ENCODE measurements around the gene ADAM20.

The ADAM20 gene

GRCh38 chr14:70555890-70556289, 21.1 kb upstream of the ADAM20 start:
- TF ChIP-seq CTCF (conservative IDR thresholded peaks at IDR 0.05) = no peak
- no peak overlapping the region for H3K27ac ChIP-seq

- TF ChIP-seq CTCF (conservative IDR thresholded peaks at IDR 0.05) = no peak
Measured at GRCh38 chr14:70538087-70538486, 3.3 kb upstream of the ADAM20 start.

GRCh38 chr14:70536830-70537229, 2.0 kb upstream of the ADAM20 start:
- no peak for TF ChIP-seq CTCF (conservative IDR thresholded peaks at IDR 0.05)

More at GRCh38 chr14:70538087-70538486, 3.3 kb upstream of the ADAM20 start:
- no peak overlapping the region for H3K27ac ChIP-seq

GRCh38 chr14:70530417-70530816, 4.4 kb downstream of the ADAM20 start:
- no peak for TF ChIP-seq CTCF (conservative IDR thresholded peaks at IDR 0.05)
- H3K27ac ChIP-seq = no peak overlapping the region

More at GRCh38 chr14:70536830-70537229, 2.0 kb upstream of the ADAM20 start:
- H3K27ac ChIP-seq = no peak overlapping the region

GRCh38 chr14:70527501-70528105, 7.2 kb downstream of the ADAM20 start:
- H3K27ac ChIP-seq = no peak overlapping the region
- no peak for TF ChIP-seq CTCF (conservative IDR thresholded peaks at IDR 0.05)

- H3K27ac ChIP-seq = no peak overlapping the region
- TF ChIP-seq CTCF (conservative IDR thresholded peaks at IDR 0.05) = no peak
Measured at GRCh38 chr14:70525691-70526090, 9.1 kb downstream of the ADAM20 start.

- no peak for TF ChIP-seq CTCF (conservative IDR thresholded peaks at IDR 0.05)
- H3K27ac ChIP-seq = no peak overlapping the region
Measured at GRCh38 chr14:70515811-70516210, 19.0 kb downstream of the ADAM20 start.

All from VCaP (cell line).